Fibroblast of the aortic adventitia (primary cell): ENCODE results near the gene MRTFA. TPM values are rescaled to one million over a fixed set of nuclear protein-coding genes. Genes with fewer than 3 reads are reported as not detected.
A peak's percentile ranks its signal among the peaks of the same experiment; 100 is the strongest.
"Not testable (repeated sequence)": the region's sequence is repeated elsewhere in the genome, so short reads cannot be mapped to it uniquely, and the experiment has no call there.

ENCODE experiments used
- DNase-seq: peaks from one replicate; pipeline ENCODE4 v3.0.0-alpha.2; 2010; ENCODE audit warnings: low read depth
- H3K4me3 ChIP-seq: 2 replicates; pipeline ENCODE4 v1.5.1; 2011; ENCODE audit warnings: low read depth, mild to moderate bottlenecking, control low read depth, low read length, moderate library complexity
- total RNA-seq: library from RNA; depleted of rRNA; stranded (reverse); fragments of >200 nt; gene quantifications from 2 replicates; pipeline ENCODE4 v1.2.3, GENCODE V29; 2012; ENCODE audit warnings: low replicate concordance
- TF ChIP-seq, protein P1 (sequence below): IDR thresholded peaks from 2 replicates; pipeline ENCODE4 v1.5.1; 2011; ENCODE audit warnings: mild to moderate bottlenecking, low read length, control low read depth, inconsistent platforms; ENCODE audit not compliant: insufficient read depth

Gene MRTFA
- total RNA-seq, 1 donor, result 25.8 TPM

DNA sequence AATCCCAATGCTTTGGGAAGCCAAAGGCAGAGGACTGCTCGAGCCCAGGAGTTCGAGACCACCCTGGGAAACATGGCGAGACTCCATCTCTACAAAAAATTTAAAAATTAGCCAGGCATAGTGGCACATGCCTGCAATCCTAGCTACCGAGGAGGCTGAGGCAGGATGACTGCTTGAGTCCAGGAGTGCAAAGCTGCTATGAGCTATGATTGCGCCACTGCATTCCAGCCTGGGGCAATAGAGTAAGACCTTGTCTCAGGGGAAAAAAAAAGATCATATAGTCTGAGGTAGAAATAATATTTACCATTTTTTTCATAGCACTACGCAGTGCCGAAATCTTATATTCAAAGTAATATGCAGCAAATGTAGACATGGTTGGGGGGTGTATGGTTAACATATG is 47.8 kb downstream of the MRTFA start:
- TF ChIP-seq, protein P1, sequence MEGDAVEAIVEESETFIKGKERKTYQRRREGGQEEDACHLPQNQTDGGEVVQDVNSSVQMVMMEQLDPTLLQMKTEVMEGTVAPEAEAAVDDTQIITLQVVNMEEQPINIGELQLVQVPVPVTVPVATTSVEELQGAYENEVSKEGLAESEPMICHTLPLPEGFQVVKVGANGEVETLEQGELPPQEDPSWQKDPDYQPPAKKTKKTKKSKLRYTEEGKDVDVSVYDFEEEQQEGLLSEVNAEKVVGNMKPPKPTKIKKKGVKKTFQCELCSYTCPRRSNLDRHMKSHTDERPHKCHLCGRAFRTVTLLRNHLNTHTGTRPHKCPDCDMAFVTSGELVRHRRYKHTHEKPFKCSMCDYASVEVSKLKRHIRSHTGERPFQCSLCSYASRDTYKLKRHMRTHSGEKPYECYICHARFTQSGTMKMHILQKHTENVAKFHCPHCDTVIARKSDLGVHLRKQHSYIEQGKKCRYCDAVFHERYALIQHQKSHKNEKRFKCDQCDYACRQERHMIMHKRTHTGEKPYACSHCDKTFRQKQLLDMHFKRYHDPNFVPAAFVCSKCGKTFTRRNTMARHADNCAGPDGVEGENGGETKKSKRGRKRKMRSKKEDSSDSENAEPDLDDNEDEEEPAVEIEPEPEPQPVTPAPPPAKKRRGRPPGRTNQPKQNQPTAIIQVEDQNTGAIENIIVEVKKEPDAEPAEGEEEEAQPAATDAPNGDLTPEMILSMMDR, result no peak
- H3K4me3 ChIP-seq, result no peak overlapping the region
- peak; percentile 59 for DNase-seq

DNA sequence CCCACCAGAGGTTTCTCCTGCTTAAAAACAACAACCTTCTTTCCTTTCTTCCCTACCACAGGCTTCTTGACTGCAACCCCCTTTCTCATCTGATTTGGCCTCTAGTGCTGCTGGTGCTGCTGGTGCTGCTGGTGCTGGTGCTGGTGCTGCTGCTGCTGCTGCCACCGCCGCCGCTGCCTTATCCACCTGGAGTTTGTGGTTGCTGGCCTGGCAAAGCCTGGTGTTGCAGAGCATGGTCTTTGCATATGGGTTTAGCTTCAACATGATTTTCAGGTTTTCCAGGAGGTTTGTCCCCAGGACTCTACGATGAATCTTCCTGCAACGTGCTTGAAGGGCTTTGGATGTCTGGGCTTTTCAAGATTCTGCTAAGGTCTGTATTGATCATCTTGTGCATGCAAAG is 49.7 kb downstream of the MRTFA start:
- H3K4me3 ChIP-seq, result no peak overlapping the region
- DNase-seq, result no peak
- TF ChIP-seq, protein P1, result no peak

DNA sequence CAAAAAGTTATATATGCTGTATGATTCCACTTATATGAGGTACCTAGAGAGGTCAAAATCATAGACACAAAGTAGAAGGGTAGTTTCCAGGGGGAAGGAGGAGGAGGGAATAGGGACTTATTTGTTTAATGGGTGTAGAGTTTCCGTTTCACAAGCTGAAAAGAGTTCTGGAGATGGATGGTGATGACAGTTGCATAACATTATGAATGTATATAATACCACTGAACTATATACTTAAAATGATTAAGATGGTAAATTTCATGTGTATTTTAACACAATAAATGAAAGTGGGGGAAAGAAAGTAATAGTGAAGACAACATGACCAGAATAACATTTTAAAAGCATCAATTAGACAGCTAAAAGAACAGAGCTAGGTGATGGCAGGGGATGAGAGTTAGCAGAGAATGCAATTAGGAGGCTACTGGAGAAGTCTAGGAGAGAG is 51.2 kb downstream of the MRTFA start:
- no peak overlapping the region for H3K4me3 ChIP-seq
- TF ChIP-seq, protein P1, result no peak
- DNase-seq, result no peak

- DNase-seq, H3K4me3 ChIP-seq: not testable (repeated sequence)
These were observed 51.8 kb downstream of the MRTFA start for GRCh38 chr22:40584766-40585165.

DNA sequence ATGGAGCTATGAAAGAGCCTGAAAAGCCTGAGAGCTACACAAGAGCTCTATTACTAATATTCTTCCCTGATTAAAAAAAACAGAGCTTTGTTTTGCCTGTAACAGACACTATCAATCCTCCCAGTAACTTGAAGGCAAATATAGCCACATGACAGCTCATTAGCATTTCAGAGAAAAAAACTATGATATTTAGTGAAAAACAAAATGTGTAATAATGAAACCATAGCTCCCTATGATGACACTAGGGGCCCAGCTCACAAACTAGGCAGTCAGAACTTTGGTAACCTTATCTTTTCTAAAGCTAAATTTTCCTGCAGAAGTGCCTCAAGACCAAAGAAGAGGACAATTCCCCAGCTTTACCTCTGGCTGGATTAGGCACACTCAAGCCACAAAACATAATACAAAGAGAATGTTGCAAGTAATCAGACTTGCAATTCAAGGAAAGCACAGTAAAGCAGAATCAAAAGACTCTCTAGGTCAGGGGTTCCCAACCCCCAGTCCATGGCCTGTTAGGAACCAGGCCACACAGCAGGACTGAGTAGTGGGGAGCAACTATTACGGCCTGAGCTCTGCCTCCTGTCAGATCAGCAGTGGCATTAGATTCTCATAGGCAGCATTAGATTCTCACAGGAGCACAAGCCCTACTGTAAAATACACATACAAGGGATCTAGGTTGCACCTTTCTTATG is 53.3 kb downstream of the MRTFA start:
- TF ChIP-seq, protein P1, result no peak
- no peak for DNase-seq
- H3K4me3 ChIP-seq, result no peak overlapping the region

- H3K4me3 ChIP-seq, result no peak overlapping the region
- no peak for DNase-seq
These were observed 54.5 kb downstream of the MRTFA start for GRCh38 chr22:40582063-40582462.

GRCh38 chr22:40580631-40581030 is 55.9 kb downstream of the MRTFA start:
- no peak overlapping the region for H3K4me3 ChIP-seq
- no peak for DNase-seq
- TF ChIP-seq, protein P1, result no peak

More at GRCh38 chr22:40582063-40582462, 54.5 kb downstream of the MRTFA start:
- TF ChIP-seq, protein P1, result no peak
